Thymus (tissue), 11 donors: ENCODE measurements around the gene HSD17B2. TPM values are rescaled to one million over a fixed set of nuclear protein-coding genes. Genes with fewer than 3 reads are reported as not detected.
A peak's percentile ranks its signal among the peaks of the same experiment; 100 is the strongest.

Experiments used
- DNase-seq, 9 donors: peaks; one replicate each; pipeline ENCODE4 v3.0.0-alpha.2; 2013; ENCODE audit warnings: low spot score in 9 of 9, low read depth in 6 of 9, missing footprints in 1 of 9
- H3K27ac ChIP-seq, 2 donors: one replicate each; pipeline ENCODE4 v1.5.1; 2013; ENCODE audit warnings: control low read depth in 1 of 2, low read depth in 1 of 2, low read length in 1 of 2, mild to moderate bottlenecking in 1 of 2, moderate library complexity in 1 of 2
- H3K27me3 ChIP-seq, 2 donors: one replicate each; pipeline ENCODE4 v1.5.1; 2013; ENCODE audit warnings: low read length in 1 of 2; ENCODE audit not compliant: control insufficient read depth in 2 of 2, insufficient read depth in 1 of 2
- H3K36me3 ChIP-seq, 2 donors: one replicate each; pipeline ENCODE4 v1.5.1; 2013; ENCODE audit warnings: low read length in 1 of 2, mild to moderate bottlenecking in 1 of 2, moderate library complexity in 1 of 2; ENCODE audit not compliant: control insufficient read depth in 2 of 2, insufficient read depth in 2 of 2
- H3K4me1 ChIP-seq, 2 donors: one replicate each; pipeline ENCODE4 v1.5.1; 2013; ENCODE audit warnings: low read length in 2 of 2; ENCODE audit not compliant: control insufficient read depth in 2 of 2, insufficient read depth in 2 of 2
- H3K4me3 ChIP-seq, 2 donors: one replicate each; pipeline ENCODE4 v1.5.1; 2013; ENCODE audit warnings: low read length in 2 of 2, control low read depth in 1 of 2, mild to moderate bottlenecking in 1 of 2
- H3K9me3 ChIP-seq, 2 donors: one replicate each; pipeline ENCODE4 v1.5.1; 2013; ENCODE audit warnings: low read length in 1 of 2, mild to moderate bottlenecking in 1 of 2; ENCODE audit not compliant: control insufficient read depth in 2 of 2, insufficient read depth in 1 of 2
- WGBS: extraction: QIAGEN DNeasy Blood & Tissue Kit; methylation state at CpG from one replicate; pipeline ENCODE4 v1.1.7; 2013; 5-methylcytosine and 5-hydroxymethylcytosine counted together
- polyA plus RNA-seq: library from polyadenylated mRNA; stranded (reverse); fragments of 200-250 nt; gene quantifications from one replicate; pipeline ENCODE4 v1.2.3, GENCODE V29; 2013
- total RNA-seq: library from RNA; stranded (reverse); fragments of 120-200 nt; gene quantifications from one replicate; pipeline ENCODE4 v1.2.4, GENCODE V29; 2013
- donor health status: healthy.

The HSD17B2 gene
- total and polyA plus RNA-seq, 2 donors, result 0.19 to 2.9 TPM

GRCh38 chr16:82031116-82032084 lies 3.7 kb upstream of the HSD17B2 start:
- peak in 1 of 9 donors; percentile 17 for DNase-seq
- H3K4me1 ChIP-seq, result no peaks in the 10 kb centered on the region
- 75% methylated on average over 13 of the region's 13 CpGs for WGBS
- no peaks in the 10 kb centered on the region for H3K36me3 ChIP-seq
- H3K9me3 ChIP-seq, result no peaks in the 10 kb centered on the region
- peaks cover 0 to 3% of the 10 kb centered on the region in 2 donors for H3K27me3 ChIP-seq
- no peak overlapping the region for H3K4me3 ChIP-seq
- no peak overlapping the region for H3K27ac ChIP-seq

GRCh38 chr16:82033006-82033405 lies 2.0 kb upstream of the HSD17B2 start:
- no peaks in the 10 kb centered on the region for H3K36me3 ChIP-seq
- DNase-seq, result no peak
- H3K4me3 ChIP-seq, result no peak overlapping the region
- 92% methylated on average over 6 of the region's 6 CpGs for WGBS
- H3K9me3 ChIP-seq, result no peaks in the 10 kb centered on the region
- no peaks in the 10 kb centered on the region for H3K4me1 ChIP-seq
- H3K27me3 ChIP-seq, result peaks cover 0 to 3% of the 10 kb centered on the region in 2 donors
- no peak overlapping the region for H3K27ac ChIP-seq

GRCh38 chr16:82033683-82034300 lies 1.3 kb upstream of the HSD17B2 start:
- Histone ChIP-seq H3K4me1 (no peaks in the 10 kb centered on the region), H3K36me3 (no peaks in the 10 kb centered on the region), H3K27me3 (peaks cover 0 to 3% of the 10 kb centered on the region in 2 donors), H3K4me3 (no peak overlapping the region), H3K9me3 (no peaks in the 10 kb centered on the region), H3K27ac (no peak overlapping the region)
- WGBS, result 76% methylated on average over 8 of the region's 8 CpGs
- DNase-seq, result no peak

GRCh38 chr16:82037251-82037650 lies 2.2 kb downstream of the HSD17B2 start:
- Histone ChIP-seq H3K9me3 (no peaks in the 10 kb centered on the region), H3K4me1 (no peaks in the 10 kb centered on the region), H3K27ac (no peak overlapping the region), H3K36me3 (no peaks in the 10 kb centered on the region), H3K4me3 (no peak overlapping the region), H3K27me3 (peaks cover 0 to 5% of the 10 kb centered on the region in 2 donors)
- 94% methylated on average over 4 of the region's 4 CpGs for WGBS
- no peak for DNase-seq

- Histone ChIP-seq H3K4me3 (no peak overlapping the region), H3K27ac (no peak overlapping the region), H3K27me3 (peaks cover 0 to 5% of the 10 kb centered on the region in 2 donors), H3K36me3 (no peaks in the 10 kb centered on the region), H3K9me3 (no peaks in the 10 kb centered on the region), H3K4me1 (no peaks in the 10 kb centered on the region)
- WGBS, result 83% methylated on average over 2 of the region's 2 CpGs
- no peak for DNase-seq
Observed at GRCh38 chr16:82037666-82038065, 2.6 kb downstream of the HSD17B2 start.

GRCh38 chr16:82040296-82040695 lies 5.2 kb downstream of the HSD17B2 start:
- DNase-seq, result no peak
- Histone ChIP-seq H3K9me3 (no peaks in the 10 kb centered on the region), H3K27me3 (peaks cover 0 to 3% of the 10 kb centered on the region in 2 donors), H3K4me1 (no peaks in the 10 kb centered on the region), H3K4me3 (no peak overlapping the region), H3K27ac (no peak overlapping the region), H3K36me3 (no peaks in the 10 kb centered on the region)
- WGBS, result 93% methylated on average over 3 of the region's 3 CpGs

- Histone ChIP-seq H3K27ac (no peak overlapping the region), H3K36me3 (no peaks in the 10 kb centered on the region), H3K4me1 (no peaks in the 10 kb centered on the region), H3K27me3 (peaks cover 2% of the 10 kb centered on the region in 2 donors), H3K9me3 (no peaks in the 10 kb centered on the region), H3K4me3 (no peak overlapping the region)
- DNase-seq, result no peak
- 95% methylated on average over 4 of the region's 4 CpGs for WGBS
Observed at GRCh38 chr16:82041542-82041941, 6.5 kb downstream of the HSD17B2 start.

- H3K4me3 ChIP-seq, result no peak overlapping the region
- 95% methylated on average over 8 of the region's 8 CpGs for WGBS
- H3K27ac ChIP-seq, result no peak overlapping the region
- no peaks in the 10 kb centered on the region for H3K36me3 ChIP-seq
- DNase-seq, result no peak
- no peaks in the 10 kb centered on the region for H3K4me1 ChIP-seq
- peaks cover 2% of the 10 kb centered on the region in 2 donors for H3K27me3 ChIP-seq
- H3K9me3 ChIP-seq, result no peaks in the 10 kb centered on the region
Observed at GRCh38 chr16:82042144-82042543, 7.1 kb downstream of the HSD17B2 start.

- Histone ChIP-seq H3K27ac (no peak overlapping the region), H3K9me3 (no peaks in the 10 kb centered on the region), H3K36me3 (no peaks in the 10 kb centered on the region), H3K4me1 (no peaks in the 10 kb centered on the region), H3K27me3 (peaks cover 2% of the 10 kb centered on the region in 2 donors), H3K4me3 (no peak overlapping the region)
- DNase-seq, result no peak
- 86% methylated on average over 2 of the region's 2 CpGs for WGBS
Observed at GRCh38 chr16:82042846-82043245, 7.8 kb downstream of the HSD17B2 start.
